Activated CD8-positive, alpha-beta memory T cell treated with anti-CD3 and anti-CD28 coated beads, Interleukin-2, amount 50 U/mL, for 1 hour (primary cell): ENCODE data around the gene C1QTNF8.
"Not testable (repeated sequence)": the region's sequence is repeated elsewhere in the genome, so short reads cannot be mapped to it uniquely, and the experiment has no call there.

ENCODE experiments used
- DNase-seq: peaks from one replicate; pipeline ENCODE4 v3.0.0-alpha.2; 2020; ENCODE audit errors: extremely low read depth

C1QTNF8 gene

DNA sequence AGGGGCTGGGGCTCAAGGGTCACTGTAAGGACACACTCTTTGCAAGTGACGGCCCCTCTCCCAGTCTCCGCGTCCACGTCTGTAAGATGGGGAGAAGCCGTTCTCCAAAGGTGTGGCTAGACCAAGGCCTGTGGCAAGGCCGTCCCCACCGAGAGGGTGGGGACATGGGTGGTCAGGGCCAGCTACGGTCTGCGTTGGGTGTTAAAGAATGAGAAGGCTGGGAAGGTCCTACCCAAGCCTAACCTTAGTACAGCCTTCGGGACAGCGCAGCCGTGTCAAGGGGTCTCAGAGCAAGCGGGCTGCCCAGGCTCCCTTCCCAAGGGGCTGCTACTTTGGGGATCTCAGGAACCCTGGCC lies 1.9 kb downstream of the C1QTNF8 start:
- DNase-seq, result no peak

DNA sequence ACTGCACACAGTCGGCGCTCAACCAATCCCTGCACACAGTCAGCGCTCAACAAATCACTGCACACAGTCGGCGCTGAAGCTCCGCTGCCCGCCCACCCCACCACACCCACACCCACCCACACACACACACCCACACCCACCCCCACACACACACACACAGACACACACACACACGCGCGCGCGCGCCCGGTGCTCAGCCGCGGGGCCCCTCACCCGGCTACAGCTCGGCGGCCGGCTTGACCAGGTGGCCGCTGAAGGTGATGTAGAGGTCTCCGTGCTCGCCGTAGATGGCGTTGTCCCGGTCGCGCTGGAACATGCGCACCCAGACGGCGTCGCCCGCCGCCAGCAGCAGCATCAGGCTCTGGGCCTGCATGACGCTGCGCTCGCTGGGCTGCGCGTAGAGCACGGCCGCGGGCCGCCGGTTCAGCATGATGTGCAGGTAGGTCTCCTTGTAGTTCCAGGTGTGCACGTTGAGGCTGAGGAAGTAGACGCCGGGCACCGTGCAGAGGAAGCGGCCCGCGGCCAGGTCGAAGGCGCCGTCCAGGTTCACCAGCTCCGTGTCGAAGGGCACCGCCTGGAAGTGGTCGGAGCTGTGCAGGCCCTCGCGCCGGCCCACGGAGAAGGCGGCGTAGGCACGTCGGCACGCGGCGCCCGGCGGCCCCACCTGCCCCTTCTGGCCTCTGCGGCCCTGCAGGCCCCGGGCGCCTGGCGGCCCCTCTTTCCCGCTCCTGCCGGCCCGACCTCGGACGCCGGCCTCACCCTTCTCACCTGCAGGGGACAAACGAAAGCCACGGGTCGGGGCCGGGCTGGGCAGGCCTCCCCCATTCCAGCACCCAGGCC lies 2.5 kb downstream of the C1QTNF8 start:
- no peak for DNase-seq

DNA sequence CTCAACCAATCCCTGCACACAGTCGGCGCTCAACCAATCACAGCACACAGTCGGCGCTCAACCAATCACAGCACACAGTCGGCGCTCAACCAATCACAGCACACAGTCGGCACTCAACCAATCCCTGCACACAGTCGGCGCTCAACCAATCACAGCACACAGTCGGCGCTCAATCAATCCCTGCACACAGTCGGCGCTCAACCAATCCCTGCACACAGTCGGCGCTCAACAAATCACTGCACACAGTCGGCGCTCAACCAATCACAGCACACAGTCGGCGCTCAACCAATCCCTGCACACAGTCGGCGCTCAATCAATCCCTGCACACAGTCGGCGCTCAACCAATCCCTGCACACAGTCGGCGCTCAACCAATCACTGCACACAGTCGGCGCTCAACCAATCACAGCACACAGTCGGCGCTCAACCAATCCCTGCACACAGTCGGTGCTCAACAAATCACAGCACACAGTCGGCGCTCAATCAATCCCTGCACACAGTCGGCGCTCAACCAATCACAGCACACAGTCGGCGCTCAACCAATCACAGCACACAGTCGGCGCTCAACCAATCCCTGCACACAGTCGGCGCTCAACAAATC lies 3.3 kb downstream of the C1QTNF8 start:
- DNase-seq, result not testable (repeated sequence)

DNA sequence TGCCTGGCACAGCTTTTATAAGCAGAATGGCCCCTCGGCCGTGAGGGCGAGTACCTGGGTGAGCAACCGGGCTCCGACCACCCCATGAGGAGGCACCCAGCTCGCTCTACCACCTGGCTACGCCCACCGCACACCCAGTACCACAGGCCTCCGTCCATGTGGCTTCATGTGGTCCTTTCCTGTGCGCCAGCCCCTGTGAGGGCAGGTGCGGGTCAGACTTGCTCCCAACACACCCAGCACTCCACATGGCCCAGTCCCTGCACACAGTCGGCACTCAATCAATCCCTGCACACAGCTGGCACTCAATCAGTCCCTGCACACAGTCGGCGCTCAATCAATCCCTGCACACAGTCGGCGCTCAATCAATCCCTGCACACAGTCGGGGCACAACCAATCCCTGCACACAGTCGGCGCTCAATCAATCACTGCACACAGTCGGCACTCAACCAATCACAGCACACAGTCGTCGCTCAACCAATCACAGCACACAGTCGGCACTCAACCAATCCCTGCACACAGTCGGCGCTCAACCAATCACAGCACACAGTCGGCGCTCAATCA lies 4.0 kb downstream of the C1QTNF8 start:
- DNase-seq, result no peak

DNA sequence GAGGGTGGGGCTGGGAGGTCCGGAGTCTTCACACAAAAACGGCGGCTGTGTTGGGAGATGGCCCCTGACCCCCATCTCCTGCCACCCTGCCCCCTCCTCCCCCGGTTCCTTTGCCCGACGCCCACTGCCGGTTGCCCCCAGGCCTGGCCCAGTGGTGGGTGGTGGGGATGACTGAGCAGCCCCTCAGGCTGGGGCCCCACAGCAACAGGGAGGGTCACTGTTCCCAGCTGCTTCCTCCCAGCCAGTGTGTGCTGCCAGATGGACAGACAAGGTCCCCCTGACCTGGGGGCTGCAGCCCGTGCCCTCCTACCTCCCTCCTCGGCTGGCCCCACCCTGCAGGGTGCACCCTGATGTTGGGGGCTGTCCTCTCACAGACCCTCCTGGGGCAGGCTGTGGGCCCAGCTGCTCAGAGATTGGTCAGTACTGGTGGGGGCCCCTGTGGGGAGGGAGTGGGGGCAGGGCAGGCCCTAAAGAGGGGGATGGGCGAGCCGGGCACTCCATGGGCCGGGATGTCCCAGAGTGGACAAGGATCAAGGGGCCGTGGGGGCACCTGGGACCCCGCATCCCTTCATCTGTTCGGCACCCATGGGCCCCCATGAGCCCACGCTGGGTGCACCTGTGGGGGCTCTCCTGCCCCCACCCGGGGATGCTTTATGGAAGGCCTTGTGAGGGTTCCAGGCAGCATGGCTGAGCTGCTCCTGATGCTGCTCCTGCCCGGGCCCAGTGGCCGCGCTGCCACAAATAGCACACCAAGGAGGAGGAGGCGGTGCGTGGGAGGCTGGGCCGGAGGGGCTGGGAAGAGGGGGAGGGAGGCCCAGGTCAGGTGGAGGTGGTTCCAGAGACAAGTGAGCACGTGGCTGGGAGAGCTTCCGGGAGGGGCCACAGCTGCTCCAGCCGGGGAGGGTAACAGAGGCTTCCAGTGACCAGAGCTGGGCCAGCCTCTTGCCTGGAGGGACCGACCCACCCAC lies 5.1 kb downstream of the C1QTNF8 start:
- DNase-seq, result no peak

DNA sequence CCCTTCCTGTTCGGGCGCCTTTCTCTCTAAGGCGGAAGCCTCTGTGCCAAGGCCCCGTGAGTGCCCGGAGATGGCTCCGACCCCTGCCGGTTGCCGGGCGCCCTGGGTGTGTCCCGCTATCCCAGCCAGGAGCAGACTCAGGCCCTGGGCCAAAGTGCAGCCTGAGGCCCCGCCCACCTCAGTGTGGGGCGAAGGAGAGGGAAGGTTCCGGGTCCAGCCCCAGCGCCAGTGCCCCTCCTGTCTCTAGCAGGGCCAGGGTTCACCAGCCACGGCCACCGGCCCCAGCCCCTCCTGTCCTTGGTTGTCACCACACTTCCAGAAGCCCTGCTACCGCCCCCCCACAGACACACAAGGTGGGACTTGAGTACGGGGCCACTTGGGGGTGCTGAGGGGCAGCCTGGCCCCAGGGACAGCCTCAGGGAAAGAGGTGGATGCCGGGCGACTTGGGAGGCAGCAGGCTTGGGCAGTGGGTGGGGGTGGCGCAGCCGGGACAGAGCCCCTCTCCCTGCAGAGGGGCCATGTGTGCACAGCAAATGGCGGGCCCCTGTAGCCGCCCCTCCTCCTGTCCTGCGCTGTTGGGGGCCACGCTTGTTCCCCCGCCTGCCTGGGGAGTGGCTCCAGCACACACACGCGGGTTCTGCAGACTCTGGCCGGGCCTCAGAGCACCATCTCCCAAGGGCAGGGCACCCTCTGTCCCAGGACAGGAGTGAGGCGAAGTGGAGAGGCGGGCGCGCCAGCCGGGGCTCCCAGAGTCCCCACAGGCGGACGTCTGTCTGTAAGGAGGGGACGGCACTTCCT lies 6.0 kb downstream of the C1QTNF8 start:
- no peak for DNase-seq

DNA sequence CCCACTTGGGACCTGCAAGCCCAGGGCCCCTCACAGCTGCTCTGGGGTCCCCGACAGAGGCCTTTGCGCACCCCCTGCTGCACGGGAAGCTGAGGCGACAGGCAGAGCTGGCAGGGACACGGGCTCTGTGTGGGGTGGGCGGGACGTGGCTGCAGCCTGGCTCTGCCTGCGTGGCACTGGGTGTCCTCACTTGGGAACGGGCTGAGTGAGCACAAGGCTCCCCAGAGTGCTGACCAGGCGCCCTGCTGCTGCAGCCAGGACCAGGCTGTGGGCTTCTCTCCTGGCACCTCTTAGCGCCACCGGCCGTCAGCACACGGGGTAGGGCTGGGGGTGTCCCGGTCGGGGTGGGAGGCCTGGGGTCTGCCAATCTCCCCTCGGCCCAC lies 6.6 kb downstream of the C1QTNF8 start:
- no peak for DNase-seq

DNA sequence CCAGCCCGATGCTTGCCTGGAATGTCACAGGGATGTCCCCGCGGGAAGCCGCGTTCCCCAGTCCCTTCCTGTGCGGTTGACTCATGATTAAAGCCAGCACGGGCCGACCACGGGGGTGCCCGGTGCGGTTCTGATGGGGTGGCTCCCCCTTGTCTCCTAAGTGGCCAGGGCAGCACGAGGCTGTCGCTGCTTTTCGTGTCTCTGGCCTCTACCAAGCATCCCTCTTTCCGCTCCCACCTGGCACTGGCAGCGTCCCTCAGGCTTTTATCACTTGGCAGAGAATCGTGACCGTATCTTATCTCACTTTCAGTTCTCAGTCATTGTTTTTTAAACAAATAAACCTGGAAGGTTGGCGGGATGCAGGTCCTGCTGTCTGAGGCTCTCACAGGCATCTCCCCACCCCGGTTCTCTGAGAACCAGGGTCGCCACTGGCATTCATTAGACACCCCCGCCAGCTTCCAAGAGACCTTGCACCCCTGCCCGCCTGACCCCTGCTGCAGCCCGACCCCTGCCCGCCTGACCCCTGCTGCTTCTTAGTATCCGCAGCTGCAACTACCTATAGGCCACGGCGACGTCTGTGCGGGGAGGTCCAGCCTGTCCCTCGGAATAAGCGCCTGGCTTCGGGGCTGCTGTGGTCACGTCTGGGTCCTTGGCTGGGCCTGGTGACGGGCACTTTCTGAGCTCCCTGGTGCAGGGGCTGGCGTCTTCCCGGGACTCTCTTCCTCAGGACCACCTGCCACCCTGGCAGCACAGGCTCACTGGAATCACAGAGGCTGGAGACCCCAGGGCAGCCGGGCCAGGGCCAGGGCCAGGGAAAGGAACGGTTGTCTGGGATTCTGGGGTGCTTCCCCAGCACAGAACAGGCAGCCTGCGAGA lies 7.5 kb downstream of the C1QTNF8 start:
- DNase-seq, result no peak

DNA sequence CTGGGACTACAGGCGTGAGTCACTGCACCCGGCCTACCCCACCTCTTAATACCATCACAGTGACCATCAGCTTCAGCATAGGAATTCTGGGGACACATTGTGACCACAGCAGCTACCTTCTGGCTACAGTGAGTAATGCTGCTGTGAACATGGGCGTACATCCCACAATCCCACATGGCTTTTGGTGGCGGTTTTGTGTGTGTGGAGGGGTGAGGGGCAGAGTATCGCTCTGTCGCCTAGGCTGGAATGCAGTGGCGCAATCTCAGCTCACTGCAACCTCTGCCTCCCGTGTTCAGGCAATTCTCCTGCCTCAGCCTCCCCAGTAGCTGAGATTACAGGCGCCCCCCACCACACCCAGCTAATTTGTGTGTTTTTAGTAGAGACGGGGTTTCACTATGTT lies 9.6 kb downstream of the C1QTNF8 start:
- not testable (repeated sequence) for DNase-seq

DNA sequence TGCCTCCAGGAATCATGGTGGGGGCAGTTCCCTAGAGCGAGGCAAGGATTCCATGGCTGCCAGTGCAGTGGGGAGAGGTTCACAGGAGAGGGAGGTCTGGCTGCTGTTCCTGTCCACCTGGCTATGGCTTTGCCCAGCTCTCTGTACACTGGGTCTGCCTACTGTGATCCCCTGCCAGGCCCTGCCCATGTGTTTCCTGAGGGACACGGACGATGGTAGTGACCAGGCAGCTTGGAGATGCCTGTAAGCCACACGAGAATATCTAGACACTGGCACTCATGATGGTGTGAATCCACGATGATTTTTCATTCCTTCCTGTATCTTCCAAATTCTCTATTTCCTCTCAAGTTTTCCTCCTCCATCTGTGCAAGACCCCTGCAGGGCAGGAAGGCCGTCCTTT lies 11.1 kb downstream of the C1QTNF8 start:
- DNase-seq, result no peak

DNA sequence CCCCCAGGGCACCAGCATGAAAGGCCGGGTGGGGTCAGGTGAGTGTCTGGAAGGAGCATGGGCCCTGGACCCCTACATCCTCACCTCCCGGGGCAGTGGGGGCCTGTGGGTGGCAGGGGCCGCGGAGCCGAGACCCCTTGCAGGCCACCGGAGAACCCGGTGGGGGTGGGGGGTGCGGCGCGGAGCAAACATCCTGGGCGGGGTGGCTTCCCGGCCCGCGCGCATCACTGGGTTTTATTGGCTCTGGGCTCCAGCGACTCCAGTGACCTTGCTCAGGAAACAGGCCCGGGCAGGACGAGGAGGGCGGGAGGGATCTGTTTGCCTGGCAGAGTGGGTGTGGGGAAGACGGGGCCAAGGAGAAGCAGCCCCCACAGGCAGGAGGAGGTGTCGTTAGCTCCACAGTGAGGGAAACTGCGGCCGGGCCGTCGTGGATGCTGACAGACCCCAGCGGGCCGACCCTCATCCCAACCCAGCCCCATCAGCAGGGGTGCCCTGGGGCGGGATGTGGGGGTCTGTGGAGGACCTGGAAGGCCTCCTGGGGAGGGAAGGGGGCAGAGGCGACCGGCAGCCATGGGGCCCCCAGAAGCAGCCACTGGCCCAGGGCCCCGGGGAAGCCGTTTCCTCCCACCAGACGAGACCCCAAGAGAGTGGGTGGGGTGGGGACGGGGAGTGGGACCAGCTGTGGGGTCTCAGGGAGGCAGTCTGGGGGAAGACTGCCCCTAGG lies 12.9 kb downstream of the C1QTNF8 start:
- DNase-seq, result no peak

DNA sequence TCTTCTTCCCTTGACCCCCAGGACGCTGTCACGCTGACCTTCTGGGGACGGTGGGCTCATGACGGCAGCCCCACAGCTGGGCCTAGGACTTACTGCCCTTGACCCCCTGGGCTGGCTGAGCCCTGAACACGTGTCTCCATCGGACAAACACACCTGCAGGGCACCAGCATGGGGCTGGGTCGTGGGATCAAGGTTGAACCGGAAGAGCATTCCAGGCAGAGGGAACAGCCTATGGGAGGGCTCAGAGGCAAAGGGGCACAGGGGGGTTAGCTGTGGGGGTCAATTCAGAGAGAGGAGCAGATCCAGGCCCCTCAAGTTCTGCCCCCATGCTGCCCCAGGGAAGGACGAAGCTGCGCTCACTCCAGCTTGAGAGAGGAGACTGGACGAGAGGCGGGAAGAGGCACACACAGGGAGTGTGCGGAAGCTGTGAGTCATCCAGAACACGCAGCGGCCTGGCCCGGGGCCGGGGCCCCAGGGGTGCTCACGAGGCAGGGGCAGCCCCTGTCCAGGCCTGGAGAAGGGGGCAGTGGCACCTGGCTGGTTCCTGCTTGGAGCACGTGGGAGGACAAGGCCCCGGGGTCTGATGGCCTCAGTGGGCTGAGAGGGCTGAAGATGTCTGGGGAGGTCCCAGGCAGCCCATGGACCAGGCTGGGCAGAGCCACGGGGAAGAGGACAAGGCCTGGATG lies 13.6 kb downstream of the C1QTNF8 start:
- no peak for DNase-seq

DNA sequence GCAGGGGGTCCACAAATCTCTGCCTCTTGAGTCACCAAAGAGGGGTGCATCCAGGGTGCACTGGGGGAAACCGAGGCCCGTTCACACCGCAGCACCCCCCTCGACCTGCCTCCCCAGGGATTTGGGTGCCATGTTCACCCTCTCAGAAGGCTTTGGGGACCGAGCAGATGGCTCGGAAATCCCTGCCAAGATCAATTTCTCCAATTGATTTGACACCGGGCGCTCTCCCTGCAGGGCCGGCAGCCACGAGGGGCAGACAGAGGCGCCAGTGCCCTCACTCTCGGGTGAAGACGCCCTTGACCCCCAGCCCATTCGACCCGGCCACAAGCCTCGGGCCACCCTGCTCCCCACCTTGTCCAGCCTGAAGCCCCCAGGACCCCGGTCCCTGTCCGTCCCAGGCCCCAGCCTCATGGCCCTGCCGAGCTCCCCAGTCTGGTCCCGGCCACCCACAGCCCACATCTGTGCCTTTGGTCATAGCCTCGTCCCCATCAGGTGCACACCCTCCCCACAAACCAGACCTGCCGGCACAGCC lies 14.2 kb downstream of the C1QTNF8 start:
- no peak for DNase-seq

DNA sequence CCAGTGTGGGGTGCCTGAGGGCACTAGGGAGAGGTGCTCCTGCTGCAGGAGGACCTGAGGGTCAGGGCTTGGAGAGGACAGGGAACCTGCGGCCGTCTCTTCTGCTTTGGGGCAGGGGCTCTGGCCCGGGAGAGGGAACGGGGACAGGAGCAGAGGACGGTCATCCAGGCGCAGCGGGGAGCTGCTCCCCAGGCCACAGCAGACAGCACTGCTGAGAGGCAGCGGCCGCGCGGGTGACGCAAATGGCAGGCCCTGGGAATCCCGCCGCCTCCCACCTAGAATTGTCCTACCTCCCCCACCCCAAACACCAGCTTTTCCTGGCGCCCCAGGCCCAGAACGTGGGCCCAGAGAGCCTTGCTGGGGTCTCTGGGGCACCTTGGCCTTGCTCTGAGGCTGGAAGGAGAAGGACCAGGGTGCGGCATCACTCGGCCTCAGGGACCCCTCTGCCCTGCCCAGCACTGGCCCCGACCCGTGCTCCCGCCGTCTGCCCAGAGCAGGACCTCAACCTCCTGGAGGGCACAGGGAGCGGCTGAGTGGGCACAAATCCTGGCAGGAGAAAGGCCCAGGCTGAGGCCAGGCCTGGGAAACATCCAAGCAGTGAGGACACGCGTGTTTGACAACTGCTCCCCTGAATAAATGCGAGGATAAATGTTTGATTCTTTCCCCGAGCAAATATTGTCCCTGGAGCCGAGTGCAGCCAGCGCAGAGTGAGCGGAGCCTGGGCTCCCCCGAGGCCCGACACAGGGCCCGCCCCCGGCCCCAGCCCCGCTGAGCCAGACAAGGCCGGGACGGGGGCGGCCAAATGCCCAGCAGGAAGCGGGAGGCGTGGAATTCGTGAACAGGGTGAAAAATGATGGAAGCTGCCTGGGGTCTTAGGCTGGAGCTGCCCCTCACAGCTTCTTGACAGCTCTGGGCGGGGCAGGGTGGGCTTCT lies 15.0 kb downstream of the C1QTNF8 start:
- no peak for DNase-seq

DNA sequence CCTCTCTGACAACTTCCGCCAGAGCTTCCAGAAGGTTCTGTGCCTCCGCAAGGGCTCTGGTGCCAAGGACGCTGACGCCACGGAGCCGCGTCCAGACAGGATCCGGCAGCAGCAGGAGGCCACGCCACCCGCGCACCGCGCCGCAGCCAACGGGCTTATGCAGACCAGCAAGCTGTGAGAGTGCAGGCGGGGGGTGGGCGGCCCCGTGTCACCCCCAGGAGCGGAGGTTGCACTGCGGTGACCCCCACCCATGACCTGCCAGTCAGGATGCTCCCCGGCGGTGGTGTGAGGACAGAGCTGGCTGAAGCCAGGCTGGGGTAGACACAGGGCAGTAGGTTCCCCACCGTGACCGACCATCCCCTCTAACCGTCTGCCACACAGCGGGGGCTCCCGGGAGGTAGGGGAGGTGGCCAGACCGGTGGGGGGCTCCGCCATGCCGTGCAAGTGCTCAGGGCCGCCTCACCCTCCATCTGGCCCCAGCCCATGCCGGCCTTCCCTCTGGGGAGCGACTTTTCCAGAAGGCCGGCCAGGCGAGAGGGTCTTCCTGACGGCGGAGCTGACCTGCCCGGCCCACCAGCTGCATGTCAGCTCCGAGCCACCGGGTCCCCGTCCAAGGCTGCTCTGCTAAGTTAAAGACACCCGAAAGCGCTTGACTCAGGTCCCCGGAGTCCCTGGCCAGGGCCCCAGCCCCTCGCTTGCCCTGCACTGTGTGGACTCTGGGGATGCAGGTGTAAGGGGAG lies 16.1 kb downstream of the C1QTNF8 start:
- no peak for DNase-seq

DNA sequence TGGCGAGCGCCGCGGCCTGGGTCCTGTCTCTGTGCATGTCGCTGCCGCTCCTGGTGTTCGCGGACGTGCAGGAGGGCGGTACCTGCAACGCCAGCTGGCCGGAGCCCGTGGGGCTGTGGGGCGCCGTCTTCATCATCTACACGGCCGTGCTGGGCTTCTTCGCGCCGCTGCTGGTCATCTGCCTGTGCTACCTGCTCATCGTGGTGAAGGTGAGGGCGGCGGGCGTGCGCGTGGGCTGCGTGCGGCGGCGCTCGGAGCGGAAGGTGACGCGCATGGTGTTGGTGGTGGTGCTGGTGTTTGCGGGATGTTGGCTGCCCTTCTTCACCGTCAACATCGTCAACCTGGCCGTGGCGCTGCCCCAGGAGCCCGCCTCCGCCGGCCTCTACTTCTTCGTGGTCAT lies 16.7 kb downstream of the C1QTNF8 start:
- no peak for DNase-seq

DNA sequence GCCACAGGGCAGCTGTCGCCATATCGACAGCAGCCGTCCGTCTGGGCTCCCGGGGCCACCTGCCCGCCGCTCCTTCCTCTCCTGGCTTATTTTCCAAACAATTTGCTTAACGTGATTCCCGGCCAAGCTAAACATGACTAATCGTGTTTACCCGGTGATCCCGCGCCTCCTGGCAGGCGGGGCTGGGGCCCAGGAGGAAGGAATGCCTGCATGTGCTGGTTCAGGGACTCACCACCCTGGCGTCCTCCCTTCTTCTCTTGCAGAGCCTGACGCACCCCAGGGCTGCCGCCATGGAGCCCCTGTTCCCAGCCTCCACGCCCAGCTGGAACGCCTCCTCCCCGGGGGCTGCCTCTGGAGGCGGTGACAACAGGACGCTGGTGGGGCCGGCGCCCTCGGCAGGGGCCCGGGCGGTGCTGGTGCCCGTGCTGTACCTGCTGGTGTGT lies 17.4 kb downstream of the C1QTNF8 start:
- DNase-seq, result no peak
